Esophagus (tissue), 2 donors: ENCODE data around the gene SPACA4. TPM values are rescaled to one million over a fixed set of nuclear protein-coding genes. Genes with fewer than 3 reads are reported as not detected.
A peak's percentile ranks its signal among the peaks of the same experiment; 100 is the strongest.
"Not testable (repeated sequence)": the region's sequence is repeated elsewhere in the genome, so short reads cannot be mapped to it uniquely, and the experiment has no call there.

Source experiments
- H3K27ac ChIP-seq, 2 donors: one replicate each; pipeline ENCODE4 v1.5.1; 2013; ENCODE audit warnings: low read depth in 2 of 2, mild to moderate bottlenecking in 2 of 2, inconsistent platforms in 1 of 2, low read length in 1 of 2, moderate library complexity in 1 of 2
- H3K27me3 ChIP-seq, 2 donors: one replicate each; pipeline ENCODE4 v1.6.1; 2013; ENCODE audit warnings: low read length in 2 of 2, control low read depth in 1 of 2, mild to moderate bottlenecking in 1 of 2; ENCODE audit not compliant: insufficient read depth in 2 of 2, control insufficient read depth in 1 of 2
- H3K36me3 ChIP-seq, 2 donors: one replicate each; pipeline ENCODE4 v1.6.1; 2013; ENCODE audit warnings: low read length in 1 of 2; ENCODE audit not compliant: control insufficient read depth in 2 of 2, insufficient read depth in 2 of 2
- H3K4me1 ChIP-seq, 2 donors: one replicate each; pipeline ENCODE4 v1.6.1; 2013; ENCODE audit warnings: low read length in 1 of 2; ENCODE audit not compliant: control insufficient read depth in 2 of 2, insufficient read depth in 2 of 2
- H3K4me3 ChIP-seq, 2 donors: one replicate each; pipeline ENCODE4 v1.5.1; 2013; ENCODE audit warnings: low read length in 2 of 2, mild to moderate bottlenecking in 2 of 2, low read depth in 1 of 2, moderate library complexity in 1 of 2
- H3K9me3 ChIP-seq, 2 donors: one replicate each; pipeline ENCODE4 v1.6.1; 2013; ENCODE audit warnings: mild to moderate bottlenecking in 2 of 2, low read depth in 1 of 2, low read length in 1 of 2, moderate library complexity in 1 of 2; ENCODE audit not compliant: control insufficient read depth in 2 of 2, insufficient read depth in 1 of 2
- WGBS, 2 donors: extraction: QIAGEN DNeasy Blood & Tissue Kit; methylation state at CpG; one replicate each; pipeline ENCODE4 v1.1.7; 2013; 5-methylcytosine and 5-hydroxymethylcytosine counted together
- polyA plus RNA-seq, 2 donors: library from polyadenylated mRNA; stranded (reverse); fragments of 200-250 nt; gene quantifications; one replicate each; pipeline ENCODE4 v1.2.3, GENCODE V29; 2013
- donor health status: healthy with polysubstance abuse.
- donor health status: Bipolar disorder and iron deficiency.

The SPACA4 gene
- polyA plus RNA-seq, 2 donors = 1.2 to 1.9 TPM

- Histone ChIP-seq H3K27me3 (no peaks in the 10 kb centered on the region), H3K27ac (peak overlapping the region in 1 of 2 donors; percentile 47), H3K36me3 (peaks cover 0 to 2% of the 10 kb centered on the region in 2 donors), H3K4me1 (peaks cover 0 to 7% of the 10 kb centered on the region in 2 donors), H3K9me3 (no peaks in the 10 kb centered on the region), H3K4me3 (no peak overlapping the region)
- WGBS, 2 donors = 71 to 83% methylated on average over 12 of the region's 12 CpGs
Measured at GRCh38 chr19:48573163-48573505, 33.4 kb upstream of the SPACA4 start.

GRCh38 chr19:48575931-48576622 is 30.5 kb upstream of the SPACA4 start:
- Histone ChIP-seq H3K4me3 (no peak overlapping the region), H3K36me3 (peaks cover 0 to 2% of the 10 kb centered on the region in 2 donors), H3K4me1 (no peaks in the 10 kb centered on the region), H3K9me3 (no peaks in the 10 kb centered on the region), H3K27ac (no peak overlapping the region), H3K27me3 (no peaks in the 10 kb centered on the region)
- WGBS, 2 donors = 79 to 83% methylated on average over 23 of the region's 23 CpGs

- not testable (repeated sequence) for H3K9me3 ChIP-seq, H3K4me3 ChIP-seq
- 93 to 94% methylated on average over 7 of the region's 7 CpGs for WGBS, 2 donors
Measured at GRCh38 chr19:48577908-48578307, 28.6 kb upstream of the SPACA4 start.

GRCh38 chr19:48578891-48579290 is 27.7 kb upstream of the SPACA4 start:
- H3K36me3 ChIP-seq = peaks cover 0 to 2% of the 10 kb centered on the region in 2 donors
- no peak overlapping the region for H3K4me3 ChIP-seq
- no peak overlapping the region for H3K27ac ChIP-seq
- 40 to 47% methylated on average over 3 of the region's 3 CpGs for WGBS, 2 donors
- H3K9me3 ChIP-seq = no peaks in the 10 kb centered on the region
- H3K27me3 ChIP-seq = no peaks in the 10 kb centered on the region
- no peaks in the 10 kb centered on the region for H3K4me1 ChIP-seq

More at GRCh38 chr19:48577908-48578307, 28.6 kb upstream of the SPACA4 start:
- not testable (repeated sequence) for H3K27me3 ChIP-seq, H3K36me3 ChIP-seq, H3K4me1 ChIP-seq, H3K27ac ChIP-seq

- H3K27ac ChIP-seq = peak overlapping the region; percentile 34 to 59
- no peaks in the 10 kb centered on the region for H3K27me3 ChIP-seq
- WGBS, 2 donors = 41 to 55% methylated on average over 2 of the region's 2 CpGs
- no peaks in the 10 kb centered on the region for H3K9me3 ChIP-seq
- H3K36me3 ChIP-seq = no peaks in the 10 kb centered on the region
- H3K4me3 ChIP-seq = no peak overlapping the region
- H3K4me1 ChIP-seq = no peaks in the 10 kb centered on the region
Measured at GRCh38 chr19:48582168-48582567, 24.4 kb upstream of the SPACA4 start.

GRCh38 chr19:48587387-48587786 is 19.2 kb upstream of the SPACA4 start:
- Histone ChIP-seq H3K27ac (no peak overlapping the region), H3K27me3 (no peaks in the 10 kb centered on the region), H3K36me3 (peaks cover 0 to 5% of the 10 kb centered on the region in 2 donors), H3K4me3 (no peak overlapping the region), H3K4me1 (peaks cover 2% of the 10 kb centered on the region in 2 donors), H3K9me3 (no peaks in the 10 kb centered on the region)
- WGBS, 2 donors = 89 to 92% methylated on average over 3 of the region's 3 CpGs

- Histone ChIP-seq H3K27ac (peak overlapping the region; percentile 76 to 92), H3K27me3 (no peaks in the 10 kb centered on the region), H3K4me1 (peaks cover 2% of the 10 kb centered on the region in 2 donors), H3K36me3 (peaks cover 0 to 12% of the 10 kb centered on the region in 2 donors), H3K4me3 (peak overlapping the region in 1 of 2 donors; percentile 17), H3K9me3 (no peaks in the 10 kb centered on the region)
- 2 to 4% methylated on average over 32 to 36 of the region's 36 CpGs for WGBS, 2 donors
Measured at GRCh38 chr19:48588670-48589401, 17.7 kb upstream of the SPACA4 start.

- peaks cover 2% of the 10 kb centered on the region in 2 donors for H3K4me1 ChIP-seq
- H3K27ac ChIP-seq = no peak overlapping the region
- H3K9me3 ChIP-seq = no peaks in the 10 kb centered on the region
- H3K36me3 ChIP-seq = peaks cover 0 to 12% of the 10 kb centered on the region in 2 donors
- WGBS, 2 donors = 77 to 83% methylated on average over 5 of the region's 5 CpGs
- no peaks in the 10 kb centered on the region for H3K27me3 ChIP-seq
- no peak overlapping the region for H3K4me3 ChIP-seq
Measured at GRCh38 chr19:48591021-48591420, 15.5 kb upstream of the SPACA4 start.

- WGBS, 2 donors = 86 to 87% methylated on average over 9 of the region's 9 CpGs
- Histone ChIP-seq H3K27ac (no peak overlapping the region), H3K27me3 (no peaks in the 10 kb centered on the region), H3K4me3 (no peak overlapping the region), H3K36me3 (peaks cover 0 to 27% of the 10 kb centered on the region in 2 donors), H3K9me3 (no peaks in the 10 kb centered on the region), H3K4me1 (no peaks in the 10 kb centered on the region)
Measured at GRCh38 chr19:48595171-48595570, 11.4 kb upstream of the SPACA4 start.
